HG03135 (cell line): ENCODE results near the gene MYO3A.

ENCODE experiments used
- ATAC-seq: cut with Tn5 transposase; IDR thresholded peaks from one replicate; pipeline ENCODE4 v1.9.1; 2021; ENCODE audit warnings: mild to moderate bottlenecking, moderate library complexity; ENCODE audit not compliant: unreplicated experiment

Gene MYO3A, protein sequence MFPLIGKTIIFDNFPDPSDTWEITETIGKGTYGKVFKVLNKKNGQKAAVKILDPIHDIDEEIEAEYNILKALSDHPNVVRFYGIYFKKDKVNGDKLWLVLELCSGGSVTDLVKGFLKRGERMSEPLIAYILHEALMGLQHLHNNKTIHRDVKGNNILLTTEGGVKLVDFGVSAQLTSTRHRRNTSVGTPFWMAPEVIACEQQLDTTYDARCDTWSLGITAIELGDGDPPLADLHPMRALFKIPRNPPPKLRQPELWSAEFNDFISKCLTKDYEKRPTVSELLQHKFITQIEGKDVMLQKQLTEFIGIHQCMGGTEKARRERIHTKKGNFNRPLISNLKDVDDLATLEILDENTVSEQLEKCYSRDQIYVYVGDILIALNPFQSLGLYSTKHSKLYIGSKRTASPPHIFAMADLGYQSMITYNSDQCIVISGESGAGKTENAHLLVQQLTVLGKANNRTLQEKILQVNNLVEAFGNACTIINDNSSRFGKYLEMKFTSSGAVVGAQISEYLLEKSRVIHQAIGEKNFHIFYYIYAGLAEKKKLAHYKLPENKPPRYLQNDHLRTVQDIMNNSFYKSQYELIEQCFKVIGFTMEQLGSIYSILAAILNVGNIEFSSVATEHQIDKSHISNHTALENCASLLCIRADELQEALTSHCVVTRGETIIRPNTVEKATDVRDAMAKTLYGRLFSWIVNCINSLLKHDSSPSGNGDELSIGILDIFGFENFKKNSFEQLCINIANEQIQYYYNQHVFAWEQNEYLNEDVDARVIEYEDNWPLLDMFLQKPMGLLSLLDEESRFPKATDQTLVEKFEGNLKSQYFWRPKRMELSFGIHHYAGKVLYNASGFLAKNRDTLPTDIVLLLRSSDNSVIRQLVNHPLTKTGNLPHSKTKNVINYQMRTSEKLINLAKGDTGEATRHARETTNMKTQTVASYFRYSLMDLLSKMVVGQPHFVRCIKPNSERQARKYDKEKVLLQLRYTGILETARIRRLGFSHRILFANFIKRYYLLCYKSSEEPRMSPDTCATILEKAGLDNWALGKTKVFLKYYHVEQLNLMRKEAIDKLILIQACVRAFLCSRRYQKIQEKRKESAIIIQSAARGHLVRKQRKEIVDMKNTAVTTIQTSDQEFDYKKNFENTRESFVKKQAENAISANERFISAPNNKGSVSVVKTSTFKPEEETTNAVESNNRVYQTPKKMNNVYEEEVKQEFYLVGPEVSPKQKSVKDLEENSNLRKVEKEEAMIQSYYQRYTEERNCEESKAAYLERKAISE (N-terminal part only)

DNA sequence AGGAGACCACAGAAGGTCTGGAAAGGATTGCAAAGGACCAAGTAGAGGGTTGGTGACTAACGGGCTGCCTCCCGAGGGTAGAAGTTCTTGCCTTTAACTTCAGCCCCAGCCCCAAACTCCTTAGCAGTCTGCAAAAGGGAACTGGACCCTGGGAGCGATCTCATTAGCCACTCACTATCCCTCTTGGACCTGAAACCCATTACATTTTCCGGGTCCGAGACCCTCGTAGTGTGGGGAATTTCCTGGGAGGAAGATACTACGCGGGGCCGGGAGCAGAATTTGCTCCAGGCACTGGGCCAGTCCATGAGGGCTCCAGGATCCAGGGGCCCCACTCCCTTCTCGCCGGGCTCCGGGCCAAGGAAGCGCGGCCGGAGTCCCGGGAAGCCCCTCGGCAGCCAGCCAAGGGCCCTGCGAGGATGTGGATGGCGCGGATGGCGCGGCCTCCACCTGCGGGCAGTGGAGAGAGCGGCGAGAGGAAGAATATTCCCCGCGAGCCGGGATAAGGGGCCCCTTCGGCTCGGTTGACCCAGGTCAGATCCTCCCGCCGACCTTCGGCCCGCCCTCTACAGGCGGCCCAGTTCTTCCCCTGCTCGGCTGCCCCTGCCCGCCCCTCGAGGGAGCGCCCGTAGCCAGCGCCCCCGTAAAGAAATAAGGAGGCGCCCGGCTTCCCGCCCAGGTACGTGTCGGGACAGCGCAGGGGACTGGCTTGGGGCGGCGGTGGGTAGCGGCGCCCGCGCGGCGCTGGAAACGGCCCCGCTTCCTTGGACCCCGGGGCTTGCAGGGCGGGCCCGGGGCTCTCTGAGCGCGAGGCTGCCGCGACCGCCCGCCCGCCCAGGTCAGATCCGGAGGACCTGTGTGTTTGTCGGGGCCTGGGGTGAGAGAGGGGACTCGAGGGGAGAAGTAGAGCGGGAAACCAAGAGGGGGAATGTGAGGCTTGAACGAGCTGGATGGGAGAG is at the start of gene MYO3A:
Gene MYO3A, plus strand, starts transcription at position 577 of the 956 bp plus-strand sequence. CDS start 17,882 bp downstream, outside the sequence.
- ATAC-seq: no peak

DNA sequence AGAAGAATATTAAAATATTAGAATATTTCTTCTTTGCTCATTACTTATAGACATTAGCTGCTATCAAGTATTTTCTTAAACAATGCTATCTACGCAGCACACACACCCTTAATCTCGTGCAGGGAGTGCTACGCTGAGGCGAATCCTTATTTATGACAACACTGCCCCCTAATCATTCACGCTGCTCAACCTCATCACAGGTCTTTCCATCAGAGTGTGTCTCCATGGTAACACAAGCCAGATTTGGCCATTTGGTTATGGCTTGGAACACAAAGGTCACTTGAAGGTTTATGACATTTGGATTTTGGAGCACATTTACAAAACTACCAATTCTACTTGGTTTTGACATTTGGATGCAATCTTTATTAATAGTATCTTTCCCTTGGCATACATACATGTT is 45.4 kb upstream of the MYO3A start:
- no peak for ATAC-seq

DNA sequence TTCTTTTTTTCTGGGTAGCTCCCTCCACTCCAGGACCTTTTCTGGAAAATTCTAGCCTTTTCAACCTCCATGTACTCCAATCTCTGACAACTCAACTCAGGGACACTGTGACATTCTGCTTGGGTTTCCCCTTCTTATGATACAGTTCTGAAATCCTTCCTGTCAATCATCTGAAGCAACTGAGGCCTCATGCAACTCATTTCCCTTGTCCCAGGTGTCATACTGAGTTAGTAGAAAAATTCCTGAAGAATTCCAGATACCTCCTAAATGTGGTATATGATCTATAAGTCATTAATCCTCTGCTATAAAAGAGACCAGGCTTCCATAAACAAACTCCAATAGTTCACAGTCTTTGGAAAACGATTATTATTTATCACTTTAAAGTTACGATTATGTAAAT is 43.0 kb upstream of the MYO3A start:
- no peak for ATAC-seq

DNA sequence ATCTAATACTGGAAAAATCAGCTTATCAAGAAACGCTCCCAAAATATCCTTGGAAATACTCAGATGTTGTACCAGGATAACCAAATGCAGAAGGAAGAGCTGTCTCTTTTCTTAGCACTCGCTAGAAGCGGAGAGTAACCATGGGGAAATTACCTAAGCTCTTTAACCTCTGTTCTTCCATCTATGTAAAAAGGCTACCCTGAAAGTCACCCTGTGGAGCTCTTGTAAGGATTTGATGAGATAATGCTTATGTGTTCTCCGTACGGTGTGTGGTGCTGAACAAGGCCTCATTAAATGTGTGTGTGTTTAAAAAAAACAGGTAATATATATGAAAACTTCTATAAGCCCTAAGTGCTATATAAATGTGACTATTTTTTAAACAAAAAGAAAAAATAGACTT is 38.2 kb upstream of the MYO3A start:
- ATAC-seq: no peak

DNA sequence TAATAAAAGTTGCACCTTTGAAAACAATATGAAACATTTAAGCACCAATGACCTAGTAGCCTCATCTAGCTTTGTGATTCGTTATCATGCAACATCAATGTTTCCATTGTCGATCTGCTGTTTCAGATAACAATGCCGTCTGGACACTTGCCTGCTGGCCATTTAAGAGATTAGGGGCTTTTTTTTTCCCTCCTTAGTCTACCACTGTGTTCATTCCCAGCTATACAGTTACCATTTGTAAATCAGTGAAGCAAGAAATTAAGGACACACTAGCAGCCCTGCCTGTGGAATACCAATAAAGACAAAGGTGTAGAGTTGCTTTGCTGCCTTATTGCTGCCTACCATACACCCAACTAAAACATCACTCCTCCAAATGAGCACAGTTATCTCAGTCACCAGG is 37.6 kb upstream of the MYO3A start:
- ATAC-seq: no peak

DNA sequence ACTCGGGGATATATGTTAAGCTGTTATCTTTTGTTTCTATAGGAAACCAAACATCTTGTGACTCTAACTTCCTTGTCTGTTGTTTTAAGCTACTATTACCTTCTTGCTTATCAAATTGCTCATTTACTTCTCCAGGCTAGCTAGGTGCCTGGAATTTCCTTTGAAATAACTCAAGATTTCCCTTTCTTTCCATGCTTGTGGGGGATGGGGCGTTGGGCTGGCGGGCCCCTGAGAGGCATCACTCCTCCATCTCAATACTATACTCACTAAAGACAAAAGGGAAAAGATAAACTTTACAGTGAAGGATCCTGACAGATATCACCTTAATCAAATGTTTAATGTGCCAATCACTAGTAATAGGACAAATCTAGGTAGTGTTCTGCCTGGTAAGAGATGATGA is 34.7 kb upstream of the MYO3A start:
- no peak for ATAC-seq

DNA sequence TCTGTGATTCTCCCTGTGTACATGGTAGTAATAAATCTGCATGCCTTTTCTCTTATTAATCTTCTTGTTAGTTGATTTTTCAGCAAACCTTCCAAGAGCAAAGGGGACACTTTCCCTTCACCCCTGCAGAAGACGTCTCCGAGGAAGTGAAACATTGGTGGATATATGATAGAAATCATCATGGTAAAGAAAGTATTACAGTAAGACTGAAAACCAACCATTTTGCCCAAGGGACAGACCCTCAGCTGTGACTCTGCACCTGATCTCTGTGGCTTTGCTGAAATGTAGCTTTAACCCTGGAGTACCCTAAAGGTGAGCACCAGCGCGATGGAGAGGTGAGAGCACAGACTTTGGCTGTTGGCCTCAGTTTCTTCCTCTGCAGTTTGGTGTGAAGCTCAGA is 32.8 kb upstream of the MYO3A start:
- no peak for ATAC-seq

DNA sequence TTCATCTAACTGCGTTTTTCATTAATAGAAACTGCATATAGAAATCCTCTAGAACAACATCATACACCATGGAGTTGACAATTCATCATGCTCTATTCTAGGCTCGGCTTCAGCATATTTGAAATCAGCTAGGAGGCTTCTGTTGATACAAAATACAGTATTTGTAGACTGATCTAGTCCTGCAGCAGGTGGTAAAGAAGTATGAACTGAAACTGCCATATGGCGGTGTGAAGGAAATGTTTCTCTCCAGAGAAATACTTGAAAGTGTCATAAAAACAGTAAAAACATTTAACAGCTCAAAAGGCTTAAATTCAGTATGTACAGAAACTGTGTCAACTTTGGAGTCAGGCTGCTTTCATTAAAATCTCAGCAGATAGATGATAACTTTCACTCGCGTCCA is 32.0 kb upstream of the MYO3A start:
- ATAC-seq: peak; percentile 70

DNA sequence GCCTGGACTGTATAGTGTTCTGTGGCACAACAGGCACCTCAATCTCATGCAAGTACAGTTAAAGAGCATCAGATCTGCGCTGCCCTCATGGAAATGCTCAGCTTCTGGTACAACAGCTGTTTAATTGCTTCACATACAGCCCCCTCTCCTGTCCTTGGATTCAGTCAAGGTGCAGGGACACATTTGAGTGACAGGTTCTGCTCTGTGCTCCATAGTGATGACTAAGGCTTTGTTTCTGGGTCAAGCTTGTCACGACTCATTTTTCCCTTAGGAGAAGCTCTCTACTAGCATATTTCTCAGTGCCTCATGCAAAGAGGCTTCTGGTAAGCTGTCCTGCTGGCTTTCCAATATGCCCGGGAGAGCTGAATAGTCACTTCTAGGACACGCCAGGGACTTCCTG is 26.8 kb upstream of the MYO3A start:
- ATAC-seq: no peak

DNA sequence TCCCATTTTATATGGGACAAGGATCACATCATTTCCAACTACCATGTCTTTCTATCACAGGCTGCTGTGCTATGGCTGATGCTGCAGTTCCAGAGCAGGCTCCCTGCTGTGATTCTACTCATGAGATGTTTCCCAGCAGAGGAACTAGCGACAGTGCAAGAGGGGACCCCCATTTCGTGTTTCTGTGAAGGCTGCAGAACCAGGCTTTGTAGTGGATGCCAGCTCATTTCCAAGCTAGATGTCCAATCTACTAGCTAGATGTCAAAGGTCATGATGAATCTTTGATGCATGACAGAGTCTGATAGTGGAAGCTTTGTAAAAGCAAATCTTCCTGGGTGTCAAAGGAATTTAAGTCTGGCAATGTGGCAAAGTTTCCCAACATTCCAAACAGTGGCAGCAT is 21.2 kb upstream of the MYO3A start:
- no peak for ATAC-seq

DNA sequence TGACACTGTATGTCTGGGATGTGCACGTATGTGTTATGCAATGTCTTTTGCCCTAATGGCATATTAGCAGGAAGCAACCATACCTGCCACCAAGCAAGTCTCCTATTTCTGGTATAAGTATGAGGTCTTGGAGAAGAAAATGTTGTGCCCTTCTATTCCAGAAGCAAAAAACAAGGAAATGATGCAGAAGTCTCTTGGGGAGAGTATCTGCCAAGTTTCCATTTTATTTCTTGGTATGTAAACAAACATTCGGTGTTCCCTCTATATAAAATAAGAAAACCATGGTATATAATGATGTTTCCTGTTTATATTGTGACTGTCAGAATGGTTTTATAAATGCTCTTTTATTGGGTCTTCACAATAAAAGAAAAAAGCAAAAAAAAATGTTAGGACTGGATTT is 19.3 kb upstream of the MYO3A start:
- ATAC-seq: no peak

DNA sequence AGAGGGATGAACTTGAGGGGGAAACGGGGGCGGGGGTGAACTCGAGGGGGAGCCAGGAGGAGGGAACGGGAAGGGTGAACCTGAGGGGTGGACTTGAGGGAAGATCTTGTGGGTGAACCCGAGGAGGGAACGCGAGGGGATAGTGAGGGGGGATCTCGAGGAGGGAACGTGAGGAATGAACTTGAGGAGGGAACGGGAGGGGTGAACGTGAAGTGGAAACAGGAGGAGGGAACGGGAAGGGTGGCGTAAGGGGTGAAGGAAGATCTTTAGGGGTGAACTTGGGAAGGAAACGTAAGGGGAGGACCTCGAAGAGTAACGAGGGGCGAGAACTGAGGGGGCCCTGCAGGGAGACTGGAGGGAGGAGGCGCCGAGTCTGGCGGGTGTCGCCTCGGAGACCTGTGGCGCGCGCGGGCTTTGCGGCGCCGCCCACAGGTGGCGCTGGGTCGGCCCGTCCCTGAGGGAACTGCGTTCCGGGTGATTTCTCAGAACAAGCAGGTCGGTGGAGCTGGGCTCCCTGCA is 651 bp downstream of the MYO3A start:
- ATAC-seq: no peak

DNA sequence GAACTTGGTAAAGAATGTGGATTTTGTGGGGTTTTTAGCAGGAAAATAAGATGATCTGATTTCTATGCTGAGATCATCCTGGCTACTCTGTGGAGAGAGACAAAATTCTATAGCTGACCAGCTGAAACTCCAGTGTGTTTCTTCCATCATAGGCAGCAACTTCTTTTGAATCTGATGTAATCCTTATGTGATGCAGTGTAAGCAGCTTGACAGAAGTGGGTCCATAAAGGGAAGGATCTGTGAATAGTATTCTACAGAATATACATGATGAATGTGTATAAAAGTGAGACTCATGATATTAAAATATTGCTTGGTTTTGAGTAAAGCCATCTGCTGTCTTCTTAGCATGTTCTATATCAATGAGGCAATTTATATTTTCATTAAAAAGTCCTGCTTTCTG is 4.4 kb downstream of the MYO3A start:
- ATAC-seq: no peak

DNA sequence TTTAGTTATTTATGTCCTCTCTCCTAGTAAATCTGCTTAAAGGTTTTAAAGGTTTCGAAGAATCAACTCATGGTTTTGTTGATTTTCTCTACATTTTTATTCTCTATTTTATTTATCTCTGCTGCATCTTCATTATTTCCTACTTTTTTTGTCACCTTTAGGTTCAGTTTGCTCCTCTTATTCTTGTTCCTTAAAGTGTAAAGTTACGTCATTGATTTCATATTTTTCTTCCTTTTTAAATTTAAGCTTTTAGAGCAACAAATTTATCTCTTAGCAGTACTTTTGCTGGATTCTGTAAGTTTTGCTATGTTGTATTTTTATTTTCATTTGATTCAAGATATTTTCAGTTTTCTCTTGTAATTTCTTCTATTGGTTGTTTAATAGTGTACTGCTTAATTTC is 10.7 kb downstream of the MYO3A start:
- no peak for ATAC-seq

DNA sequence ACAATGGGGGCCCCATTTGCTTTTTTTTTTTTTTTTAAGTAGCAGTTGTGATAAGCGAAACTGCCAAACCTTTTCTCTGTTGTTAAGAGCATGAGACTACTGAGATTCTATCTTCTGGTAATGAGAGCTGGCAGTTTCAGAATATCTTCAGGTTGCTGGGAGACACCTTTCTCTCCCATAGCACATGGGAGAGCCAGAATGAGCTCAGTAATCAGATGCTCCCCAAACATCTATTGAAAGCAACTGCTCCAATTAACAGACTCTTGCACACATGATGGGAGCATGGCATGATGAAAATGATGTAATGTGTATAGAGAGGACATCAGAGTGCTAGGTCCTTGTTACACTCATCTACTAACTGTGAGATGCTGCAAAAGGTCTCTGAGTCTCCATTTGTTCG is 18.8 kb downstream of the MYO3A start:
- ATAC-seq: no peak

DNA sequence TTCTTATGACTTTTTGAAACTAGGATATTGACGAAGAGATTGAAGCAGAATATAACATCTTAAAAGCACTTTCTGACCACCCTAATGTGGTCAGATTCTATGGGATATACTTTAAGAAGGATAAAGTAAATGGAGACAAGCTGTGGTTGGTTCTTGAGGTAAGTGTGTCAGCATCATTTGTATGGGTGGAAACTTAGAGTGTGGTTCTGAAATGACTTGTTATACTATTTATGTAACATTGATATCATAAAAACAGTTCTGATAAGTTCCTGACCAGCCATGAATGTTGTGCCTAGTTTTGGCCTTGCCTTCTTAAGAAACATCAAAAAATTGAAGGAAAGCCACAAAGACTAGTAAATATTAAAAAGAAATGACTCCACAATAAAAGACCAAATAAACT is 20.8 kb downstream of the MYO3A start:
- no peak for ATAC-seq

DNA sequence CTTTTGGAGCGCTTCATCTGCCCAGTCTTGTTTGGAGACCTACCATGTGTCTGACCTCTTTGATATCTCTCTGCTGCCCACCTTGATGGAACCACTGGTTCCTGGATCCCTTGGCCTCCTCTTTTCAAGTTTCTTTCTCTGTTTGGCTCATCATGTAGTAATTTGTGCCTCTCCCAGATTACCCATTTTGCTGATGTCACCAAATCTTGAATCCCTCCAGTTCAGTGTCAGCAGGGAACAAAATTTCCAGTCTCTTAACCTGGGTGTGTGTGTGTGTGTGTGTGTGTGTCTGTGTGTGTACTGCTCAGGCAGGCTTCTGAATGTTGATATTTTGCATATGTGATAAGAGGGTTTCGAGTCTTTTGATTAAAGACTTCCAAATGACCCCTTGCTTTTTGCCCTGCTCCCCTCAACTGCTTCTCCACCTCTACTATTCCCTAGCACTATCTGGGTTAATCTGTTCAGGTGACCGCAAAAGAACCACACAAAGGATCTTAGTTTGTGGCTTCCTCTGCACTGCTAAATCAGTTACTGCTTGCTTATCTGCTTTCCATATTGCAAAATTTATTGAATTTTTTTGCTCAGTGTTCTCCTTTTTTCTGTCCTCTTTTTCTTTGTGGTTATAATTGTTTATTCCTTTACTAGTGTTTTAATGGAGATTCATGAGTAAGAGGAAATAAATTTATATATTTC is 25.7 kb downstream of the MYO3A start:
- no peak for ATAC-seq

DNA sequence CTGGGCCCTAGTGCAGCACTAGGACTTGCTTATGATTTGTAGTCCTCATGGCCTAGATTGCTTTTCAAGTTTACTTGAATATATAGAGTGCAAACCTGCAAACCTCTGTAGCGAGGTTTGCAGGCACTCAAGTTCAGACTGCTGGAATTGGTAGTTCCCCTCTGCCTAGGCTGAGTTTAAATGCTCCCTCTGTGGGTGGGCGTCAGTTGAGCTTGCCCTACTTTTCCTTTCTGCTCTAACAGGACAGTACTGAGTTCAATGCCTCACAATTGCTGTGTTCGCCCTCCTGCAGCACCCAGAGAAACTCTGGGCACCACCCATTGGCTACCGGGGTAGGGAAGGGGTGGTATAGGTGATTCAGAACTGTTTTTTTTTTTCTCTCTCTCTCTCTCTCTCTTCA is 31.6 kb downstream of the MYO3A start:
- ATAC-seq: no peak

DNA sequence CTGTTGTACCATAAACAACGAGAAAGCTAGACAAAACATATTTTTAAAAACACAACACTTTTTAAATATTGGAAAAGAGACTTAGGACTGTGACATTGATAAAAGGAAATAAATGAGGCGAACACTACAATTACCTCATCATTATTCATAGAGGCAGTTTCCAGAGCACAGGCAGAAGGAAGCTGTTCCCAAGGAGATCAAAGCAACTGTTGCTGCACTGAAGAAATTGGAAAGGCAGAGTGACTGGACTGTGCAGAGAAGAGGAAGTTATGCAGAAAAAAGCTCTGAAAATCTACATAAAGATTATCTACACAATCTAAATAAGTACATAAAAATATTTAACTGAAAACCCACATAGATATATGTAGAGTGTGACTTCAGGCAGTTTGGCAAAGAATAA is 32.8 kb downstream of the MYO3A start:
- ATAC-seq: no peak
